CMK (cell line): Measurements from ENCODE around the gene MAFF.
"Not testable (repeated sequence)": the region's sequence is repeated elsewhere in the genome, so short reads cannot be mapped to it uniquely, and the experiment has no call there.

ENCODE experiments used
- DNase-seq: peaks from one replicate; pipeline ENCODE4 v3.0.0-alpha.2; 2010; ENCODE audit warnings: low read depth

MAFF gene

DNA sequence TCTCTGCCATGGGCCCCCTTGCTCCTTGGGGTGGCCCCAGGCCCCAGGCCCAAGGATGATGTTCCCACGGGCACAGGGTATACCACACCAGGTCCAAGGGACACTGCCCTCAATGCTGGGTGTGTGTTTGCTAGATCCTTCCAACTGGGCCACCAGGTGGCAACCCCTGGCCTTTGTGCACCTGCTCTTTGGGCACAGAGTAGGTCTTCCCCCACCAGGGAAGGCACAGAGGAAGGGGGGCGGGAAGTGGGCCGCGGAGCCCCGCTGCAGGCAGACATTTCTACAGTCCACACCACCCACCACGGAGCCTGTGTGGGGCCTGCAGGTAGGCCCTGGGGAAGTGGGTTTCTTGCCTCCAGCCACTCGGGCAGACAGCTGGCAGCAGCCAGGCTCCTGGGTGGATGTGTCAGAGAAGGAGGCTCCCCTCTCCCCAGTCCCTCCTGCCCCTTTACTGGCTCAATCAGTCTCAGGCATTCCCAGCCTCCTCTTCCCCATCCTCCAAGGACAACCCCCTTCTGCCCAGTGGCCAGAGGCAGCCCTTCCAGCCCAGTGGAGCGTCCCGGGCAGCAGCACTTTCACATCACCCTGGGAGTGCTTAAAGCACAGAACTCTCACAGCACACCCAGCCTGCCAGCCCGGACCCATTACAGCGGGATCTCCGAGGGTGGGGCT is 21.6 kb downstream of the MAFF start:
- DNase-seq: no peak

DNA sequence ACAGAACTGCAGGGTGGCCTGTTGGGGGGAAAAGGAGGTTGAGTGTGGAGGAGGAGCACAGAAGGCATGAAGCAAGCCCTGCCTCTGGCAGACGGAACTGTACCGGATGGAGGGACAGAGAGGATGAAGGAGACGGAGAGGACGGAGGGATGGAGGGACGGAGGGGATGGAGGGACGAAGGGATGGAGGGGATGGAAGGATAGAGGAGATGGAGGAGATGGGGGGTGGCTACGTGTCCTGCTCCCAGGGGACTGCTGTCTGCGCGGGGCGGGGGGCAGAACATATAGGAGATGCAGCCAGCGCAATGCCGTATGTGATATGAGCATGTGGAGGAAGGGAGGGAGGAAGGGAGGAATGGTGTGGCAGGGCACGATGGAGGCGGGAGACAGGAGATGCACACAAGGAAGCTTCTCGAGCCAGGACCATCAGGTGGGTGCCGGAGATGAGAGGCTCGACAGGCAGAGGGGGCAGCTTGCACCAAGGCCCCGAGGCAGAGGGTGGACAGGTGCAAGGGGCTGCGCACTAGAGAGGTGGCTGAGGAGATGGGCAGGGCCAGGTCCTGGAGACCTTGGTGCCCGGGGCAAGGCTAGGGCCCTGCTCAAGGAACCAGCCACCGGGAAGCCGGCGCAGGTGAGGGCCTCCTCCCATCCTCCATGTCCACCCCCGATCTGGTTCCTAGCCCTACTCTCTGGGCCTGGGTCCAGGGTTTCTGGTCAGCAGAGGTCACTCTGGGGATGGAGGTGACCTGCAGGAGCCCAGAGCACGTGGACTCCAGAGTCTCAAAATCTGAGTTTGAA is 25.3 kb downstream of the MAFF start:
- DNase-seq: no peak

DNA sequence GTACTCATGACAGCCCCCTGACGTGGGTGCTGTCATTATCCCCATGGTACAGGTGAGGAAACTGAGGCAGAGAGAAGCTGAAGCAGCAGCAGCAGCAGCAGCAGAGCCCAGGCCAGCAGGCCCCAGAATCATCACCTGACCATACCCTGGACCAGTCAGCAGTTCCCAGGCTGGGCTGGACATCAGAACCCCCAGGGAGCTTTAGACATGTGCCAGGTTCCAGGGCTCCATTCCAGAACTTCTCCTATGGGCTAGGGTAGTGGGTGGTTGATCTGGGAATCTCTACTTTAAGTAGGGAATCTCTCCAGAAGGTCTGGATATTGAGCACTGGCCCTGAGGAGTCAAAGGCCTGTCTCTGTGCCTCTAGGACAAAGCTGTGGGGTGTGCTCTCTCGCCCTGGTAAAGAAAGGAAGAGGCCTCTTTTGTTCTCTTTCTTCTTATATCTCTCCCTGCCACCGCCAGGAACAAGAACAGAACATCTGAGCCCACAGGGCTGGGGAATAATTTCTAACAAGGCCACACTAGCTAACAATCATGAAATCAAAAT is 26.6 kb downstream of the MAFF start:
- no peak for DNase-seq

DNA sequence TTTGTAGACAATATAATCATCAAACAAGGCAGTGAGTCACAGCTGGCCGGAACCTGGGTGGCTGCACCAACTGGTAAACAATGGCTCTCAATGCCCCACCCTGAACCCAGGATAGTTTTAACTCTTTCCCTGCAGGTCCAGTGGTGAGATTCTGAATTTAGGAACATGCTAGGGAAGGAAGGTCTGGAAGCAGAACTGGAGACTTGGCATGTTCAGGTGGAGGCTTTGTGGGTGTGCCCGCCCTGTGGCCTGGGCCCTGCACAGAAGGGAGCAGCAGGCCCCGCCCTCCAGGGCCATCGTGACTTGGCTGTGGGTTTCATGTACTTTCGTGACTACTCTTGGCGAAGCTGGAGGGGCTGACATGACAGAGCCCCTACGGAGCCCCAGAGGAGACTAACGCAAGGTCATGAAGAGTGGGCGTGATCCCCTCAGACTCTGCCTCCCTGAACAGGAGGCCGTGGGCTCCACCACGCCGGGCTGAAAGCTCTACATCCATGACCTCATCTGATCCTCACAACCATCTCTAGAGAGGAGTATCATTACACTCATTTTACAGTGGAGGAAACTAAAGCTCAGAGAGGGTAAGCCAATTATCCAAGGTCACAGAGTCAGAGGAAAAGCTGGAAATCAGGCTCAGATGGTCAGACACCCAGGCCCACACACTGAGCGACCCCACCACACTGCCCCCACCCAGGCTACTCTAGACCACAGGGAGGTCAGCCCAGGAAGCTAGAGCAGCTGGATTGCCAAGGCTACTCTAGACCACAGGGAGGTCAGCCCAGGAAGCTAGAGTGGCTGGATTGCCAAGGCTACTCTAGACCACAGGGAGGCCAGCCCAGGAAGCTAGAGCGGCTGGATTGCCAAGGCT is 27.3 kb downstream of the MAFF start:
- no peak for DNase-seq

DNA sequence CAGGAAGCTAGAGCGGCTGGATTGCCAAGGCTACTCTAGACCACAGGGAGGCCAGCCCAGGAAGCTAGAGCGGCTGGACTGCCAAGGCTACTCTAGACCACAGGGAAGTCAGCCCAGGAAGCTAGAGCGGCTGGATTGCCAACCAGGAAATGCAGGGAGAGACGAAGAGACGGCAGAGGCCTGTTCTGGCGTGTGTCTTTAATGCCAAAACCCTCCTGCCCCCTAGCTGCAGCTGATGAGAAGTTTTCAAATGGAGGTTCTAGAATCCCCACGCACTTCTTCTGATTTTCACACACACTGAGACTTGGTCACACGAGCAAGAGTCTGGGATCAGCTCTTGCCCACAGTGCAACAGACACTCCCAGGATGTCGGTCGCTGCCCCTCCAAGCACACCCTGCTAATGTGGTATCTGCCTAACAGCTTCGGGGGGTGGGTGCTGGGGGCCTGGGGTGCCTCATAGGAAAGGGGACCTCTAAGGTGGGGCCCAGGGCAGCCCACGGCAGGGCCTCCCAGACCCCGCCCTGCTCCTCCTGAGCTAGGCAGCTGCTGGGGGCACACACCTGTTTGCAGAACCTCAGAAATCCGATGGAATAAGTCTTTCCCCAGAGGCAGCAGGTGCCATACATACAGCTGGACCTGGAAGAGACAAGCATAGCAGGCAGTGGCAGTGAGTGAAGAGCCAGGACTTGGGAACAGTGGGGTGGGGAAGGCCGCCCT is 28.5 kb downstream of the MAFF start:
- peak; percentile 67 for DNase-seq

DNA sequence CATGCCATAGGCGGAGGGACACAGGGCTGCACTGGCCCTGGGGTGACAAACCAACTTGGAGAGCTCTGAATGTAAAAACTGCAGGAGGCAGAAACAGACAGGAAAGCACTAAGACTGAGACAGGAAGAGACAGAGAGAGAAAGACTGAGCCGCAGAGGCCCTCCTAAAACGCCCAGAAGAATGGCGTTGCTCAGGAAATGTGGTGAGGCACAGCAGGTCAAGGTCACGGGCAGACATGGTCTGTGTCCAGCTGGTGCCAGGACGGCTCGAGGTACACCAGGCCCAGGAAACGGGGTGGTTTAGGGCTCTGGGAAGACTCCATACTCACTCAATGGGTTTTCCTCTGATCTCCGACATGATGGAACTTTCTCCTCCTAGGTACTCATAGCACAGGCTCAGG is 29.1 kb downstream of the MAFF start:
- DNase-seq: no peak

DNA sequence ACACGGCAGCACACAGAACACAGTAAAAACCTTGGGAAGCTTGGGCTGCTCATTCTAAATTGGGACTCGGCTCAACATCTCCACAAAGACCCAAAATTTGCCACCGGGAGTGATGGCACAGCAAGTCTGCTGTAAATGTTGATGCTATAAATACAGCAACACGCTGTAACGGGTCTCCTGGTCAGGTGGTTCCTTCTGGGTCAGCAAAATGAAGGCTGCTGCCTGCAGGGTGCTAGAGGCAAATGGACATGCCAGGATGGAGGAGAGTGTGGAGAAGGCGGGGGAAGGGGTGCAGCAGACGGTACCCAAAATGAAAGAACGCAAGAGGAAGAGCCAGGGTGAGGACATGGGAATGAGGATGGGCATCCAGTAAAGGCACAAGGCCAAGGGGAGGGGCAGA is 30.4 kb downstream of the MAFF start:
- no peak for DNase-seq

DNA sequence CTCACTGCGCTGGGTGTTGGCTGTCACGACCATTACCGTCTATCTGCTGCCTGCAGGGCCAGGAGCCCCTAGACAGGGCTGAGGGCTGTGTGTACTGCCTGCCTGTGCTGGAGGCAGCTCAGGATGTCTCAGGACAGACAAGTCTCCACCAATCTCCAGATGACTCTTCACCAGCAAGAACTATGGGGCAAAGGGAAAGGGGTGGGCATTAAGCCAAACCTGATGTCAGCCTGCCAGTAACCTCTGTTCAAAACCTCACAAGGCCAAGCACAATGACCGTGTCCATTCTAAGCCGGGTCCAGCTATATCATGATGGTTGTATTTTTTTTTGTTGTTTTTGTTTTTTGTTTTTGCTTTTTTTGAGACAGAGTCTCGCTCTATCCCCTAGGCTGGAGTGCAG is 31.6 kb downstream of the MAFF start:
- DNase-seq: no peak

DNA sequence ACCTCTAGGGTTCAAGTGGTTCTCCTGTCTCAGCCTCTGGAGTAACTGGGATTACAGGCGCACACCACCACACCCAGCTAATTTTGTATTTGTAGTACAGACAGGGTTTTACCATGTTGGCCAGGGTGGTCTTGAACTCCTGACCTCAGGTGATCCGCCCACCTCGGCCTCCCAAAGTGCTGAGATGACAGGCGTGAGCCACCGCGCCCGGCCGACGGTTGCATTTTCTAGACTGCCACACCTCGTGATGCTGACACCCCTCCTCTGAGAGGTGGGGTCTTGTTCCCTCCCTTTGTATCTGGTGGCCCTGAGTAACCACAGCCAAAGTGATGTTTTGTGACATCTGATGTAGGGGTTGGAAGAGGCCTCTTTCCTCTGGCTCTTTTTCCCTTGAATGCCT is 32.1 kb downstream of the MAFF start:
- DNase-seq: not testable (repeated sequence)

DNA sequence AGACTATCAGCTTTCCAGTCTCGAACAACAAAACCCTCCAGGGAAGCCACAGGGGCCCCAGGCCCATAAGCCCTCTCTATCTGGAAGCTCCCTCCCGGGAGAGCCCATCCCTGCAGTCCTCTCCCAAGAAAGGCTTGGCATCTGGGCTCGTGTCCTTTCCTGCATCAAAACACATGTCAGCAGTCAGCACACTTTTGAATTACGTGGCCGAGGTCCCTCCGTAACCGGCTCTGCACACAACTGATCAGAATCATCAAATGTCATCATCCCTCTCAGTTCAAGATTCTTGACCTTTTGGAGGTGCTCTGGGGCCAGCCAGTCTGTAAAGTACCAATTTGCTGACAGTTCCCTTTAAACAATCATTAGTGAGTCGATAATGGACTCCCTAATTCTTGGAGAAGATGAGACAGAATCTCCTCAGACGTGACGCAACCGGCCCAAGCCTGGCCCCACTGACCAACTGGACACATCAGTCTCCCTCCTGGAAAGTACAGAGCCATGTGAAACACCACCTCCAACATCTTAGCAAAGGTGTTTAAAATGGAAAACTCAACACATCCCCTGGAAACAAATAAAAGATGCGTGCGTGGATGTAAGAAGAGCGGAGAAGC is 33.6 kb downstream of the MAFF start:
- no peak for DNase-seq

DNA sequence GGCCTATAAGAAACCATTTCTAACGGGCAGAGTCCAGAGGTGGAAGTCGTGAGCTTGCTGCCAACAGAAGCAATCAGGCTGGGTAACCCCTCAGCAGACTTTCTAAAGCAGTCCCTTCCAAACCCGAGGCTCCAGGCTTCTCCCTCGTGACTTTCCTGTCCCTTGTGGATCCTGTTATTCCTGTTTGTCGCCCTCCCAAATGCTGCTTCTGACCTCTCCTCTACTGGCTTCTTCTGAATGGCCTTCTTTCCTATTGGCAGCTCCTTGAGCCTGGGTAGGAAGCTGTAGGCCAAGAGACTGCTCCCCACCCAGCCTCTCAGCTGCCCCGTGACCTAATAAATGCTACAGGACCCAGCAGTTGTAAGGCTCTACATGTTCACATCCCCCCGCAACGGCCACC is 35.0 kb downstream of the MAFF start:
- DNase-seq: no peak

DNA sequence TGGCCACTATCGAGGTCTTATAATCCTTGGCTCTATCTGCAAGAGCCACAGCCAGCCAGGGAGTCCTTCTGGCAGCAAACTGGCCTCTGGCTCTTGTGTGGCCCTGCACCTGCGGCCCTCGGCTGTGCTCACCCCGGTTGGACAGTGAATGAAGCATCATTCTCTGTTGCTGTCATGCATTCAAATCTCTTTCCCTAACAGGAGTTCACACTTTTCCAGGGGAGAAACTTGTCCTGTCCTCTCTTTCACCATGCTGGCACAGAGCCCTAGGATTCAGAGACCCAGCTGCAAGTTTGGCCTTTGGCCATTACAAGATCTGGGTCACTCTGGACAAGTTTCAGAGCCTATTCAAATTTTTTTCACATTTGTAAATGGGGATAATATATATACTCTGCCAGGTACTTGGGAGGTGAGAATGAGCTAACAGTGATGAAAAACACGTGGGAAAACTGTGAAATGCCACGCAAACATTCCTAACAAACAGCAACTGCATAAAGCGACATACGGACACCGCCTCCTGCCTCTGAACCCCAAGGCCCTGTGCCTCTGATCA is 36.8 kb downstream of the MAFF start:
- DNase-seq: no peak

DNA sequence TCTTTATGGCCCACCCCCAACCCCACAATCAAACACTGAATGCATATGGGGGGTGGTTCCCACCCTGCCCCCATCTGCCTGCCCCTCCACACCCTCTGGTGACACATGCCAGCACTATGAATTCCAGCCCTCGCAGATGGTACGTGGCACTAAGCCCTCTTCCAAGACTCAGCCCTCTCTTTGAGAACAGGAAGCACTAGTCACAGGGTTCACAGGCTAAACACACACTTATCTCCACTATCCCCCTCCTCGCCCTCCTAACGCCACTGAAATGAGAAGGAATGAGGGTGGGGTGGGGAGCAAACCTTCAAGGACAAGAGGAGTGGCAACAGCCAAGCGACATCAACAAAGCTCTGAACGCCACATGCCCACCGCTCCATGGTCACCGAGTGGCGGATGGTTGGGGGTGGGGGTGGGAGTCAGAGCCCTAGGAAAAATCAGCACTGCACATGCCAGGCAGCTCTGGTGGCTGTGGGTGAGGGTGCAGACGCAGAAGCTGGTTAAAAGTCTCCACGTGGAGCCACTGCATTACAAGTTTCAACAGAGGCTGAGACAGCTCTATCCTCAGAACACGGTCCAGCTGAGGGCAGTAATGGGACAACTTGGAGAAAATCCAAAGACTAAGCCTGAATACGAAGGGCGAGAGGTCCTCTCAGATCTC is 37.4 kb downstream of the MAFF start:
- DNase-seq: no peak

DNA sequence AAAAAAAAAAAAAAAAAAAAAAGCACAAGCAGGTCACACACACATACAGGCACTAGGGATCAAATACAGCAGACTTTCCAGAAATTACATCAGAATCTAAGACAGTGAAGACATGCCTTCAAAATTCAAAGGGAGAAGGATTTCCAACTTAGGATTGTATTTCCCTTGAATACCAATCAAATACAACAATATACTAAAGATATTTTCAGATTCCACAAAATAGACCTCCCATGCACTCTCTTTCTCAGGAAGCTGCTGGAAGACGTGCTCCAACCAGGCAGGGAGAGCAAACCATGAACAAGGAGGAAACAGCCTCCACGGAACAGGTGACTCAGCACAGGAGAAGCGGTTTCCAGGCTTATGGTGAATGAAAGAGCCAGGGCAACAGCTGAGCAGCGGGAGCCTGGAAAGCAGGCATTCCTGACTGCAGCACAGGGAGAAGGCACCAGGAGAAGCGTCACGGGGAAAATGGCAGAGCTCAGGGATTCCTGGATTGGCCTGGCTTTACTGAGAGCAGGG is 39.0 kb downstream of the MAFF start:
- no peak for DNase-seq

DNA sequence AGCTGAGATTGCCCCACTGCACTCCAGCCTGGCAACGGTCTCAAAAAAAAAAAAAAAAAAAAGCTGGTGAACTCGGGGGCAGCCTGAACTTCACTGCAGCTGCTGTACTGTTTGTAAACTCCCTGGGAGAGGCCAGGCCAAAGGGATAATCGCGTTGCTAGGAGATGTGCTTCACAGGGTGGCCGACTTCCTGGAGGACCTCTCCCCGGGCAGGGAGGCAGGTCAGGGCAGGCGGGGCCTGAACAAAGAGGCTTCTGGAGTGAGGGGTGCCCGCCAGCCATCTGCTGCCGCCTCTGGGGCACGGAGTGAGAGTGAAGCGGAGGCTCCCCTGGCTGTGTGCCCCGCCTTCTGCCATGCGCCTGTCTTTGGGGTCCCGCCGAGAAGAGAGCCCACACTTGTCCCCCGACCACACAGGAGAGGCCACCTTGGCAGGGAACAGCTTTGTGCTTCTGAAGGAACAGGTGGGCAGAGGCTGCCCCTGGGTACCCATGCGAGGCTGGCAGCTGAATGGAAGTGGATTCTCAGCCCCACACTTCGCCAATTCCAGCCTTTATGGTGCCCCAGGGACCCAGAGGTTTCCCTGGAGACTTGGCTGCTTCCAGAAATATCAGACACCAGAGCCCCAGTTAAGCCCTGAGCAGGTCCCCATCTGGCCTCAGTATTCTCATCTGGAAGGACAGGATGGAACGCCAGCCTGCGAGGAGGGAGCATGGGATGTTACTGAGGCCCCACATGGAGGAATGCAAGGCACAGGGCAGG is 41.4 kb downstream of the MAFF start:
- no peak for DNase-seq

DNA sequence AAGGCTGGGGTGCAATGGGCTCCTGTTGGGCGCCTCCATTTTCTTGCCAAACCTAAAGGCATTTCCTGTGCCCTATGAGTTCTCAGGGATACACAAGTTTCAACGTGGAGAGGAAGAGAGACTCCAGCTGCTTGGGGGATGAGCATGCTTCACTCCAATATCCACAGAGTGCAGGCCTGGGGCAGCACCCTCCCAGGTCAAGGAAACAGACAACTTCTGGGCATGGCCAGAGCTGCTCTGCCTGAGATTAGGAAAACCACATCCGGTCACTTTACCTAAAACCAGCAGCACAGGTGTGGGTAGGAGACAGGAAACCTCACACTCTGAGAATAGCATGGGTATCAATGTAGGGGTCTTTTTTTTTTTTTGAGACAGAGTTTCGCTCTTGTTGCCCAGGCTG is 42.3 kb downstream of the MAFF start:
- no peak for DNase-seq

DNA sequence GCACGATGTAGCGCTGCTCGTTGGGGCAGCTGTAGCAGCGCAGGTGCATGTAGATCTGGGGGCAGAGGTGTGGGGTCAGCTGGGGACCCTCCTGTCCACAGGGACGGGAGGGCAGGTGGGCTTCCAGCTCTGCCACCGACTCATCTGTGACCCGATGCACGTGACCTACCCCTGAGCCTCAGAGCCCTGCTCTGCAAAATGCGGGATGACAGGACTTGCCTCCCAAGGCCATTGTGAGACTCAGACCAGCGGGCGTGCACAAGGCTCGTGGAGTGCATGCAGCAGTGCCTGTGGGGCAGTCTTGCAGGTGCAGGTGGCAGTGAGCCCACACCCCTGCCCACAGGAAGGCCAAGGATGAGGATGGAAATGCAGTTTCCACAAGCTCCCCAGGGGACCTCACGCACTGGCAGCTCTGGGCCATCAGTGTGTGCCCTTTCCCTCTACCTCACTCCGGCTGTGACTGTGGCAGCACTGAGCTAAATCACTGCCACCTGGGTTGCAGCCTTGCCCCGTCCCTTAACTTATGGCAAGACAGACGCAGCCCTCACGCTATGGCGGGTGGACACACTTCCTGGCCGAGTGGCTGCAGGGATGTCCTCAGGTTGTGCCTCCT is 44.4 kb downstream of the MAFF start:
- no peak for DNase-seq

DNA sequence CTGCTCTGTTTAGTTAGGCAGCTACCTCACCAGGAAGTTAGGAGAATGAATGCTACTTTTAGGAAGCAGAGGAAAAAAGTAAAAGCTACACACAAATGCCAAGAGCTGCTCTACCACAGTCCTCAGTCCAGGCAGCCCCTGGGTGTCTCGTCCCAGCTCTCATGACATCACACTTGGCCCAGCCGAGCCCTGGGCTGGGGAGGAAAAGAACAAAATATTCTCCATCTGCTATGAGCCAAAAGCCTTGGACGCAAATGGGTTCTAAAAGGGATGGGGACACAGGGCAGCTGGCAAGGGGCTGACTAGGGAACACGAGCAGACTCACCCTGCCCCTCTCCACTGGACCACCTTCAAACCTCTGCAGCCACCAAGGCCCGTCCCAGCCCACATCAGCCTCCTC is 44.9 kb downstream of the MAFF start:
- no peak for DNase-seq

DNA sequence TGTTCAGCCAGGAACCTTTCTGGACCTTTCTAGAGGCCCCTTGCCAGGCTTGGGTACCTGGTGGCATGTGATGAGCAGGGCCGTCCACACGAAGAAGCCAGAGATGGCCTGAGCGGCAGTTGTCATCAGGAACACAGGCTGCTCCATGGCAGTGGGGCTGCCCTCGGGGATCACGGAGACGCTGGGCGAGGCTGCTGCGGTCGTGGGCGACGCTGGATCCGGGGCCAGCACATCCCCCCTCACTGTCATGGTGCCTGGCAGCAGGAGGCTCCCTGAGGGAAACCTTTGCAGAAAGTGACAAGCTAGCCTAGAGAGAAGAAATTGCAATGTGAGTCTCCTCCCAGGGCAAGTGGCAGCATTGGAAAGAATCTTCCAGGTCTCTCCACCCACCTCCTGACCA is 45.9 kb downstream of the MAFF start:
- no peak for DNase-seq
